Neutrophil (primary cell): ENCODE results near the gene GCAT.

Source experiments
- H3K27ac ChIP-seq: fragments of 200-600 bp; sonication (generic); 2 replicates; pipeline ENCODE4 v1.5.1; 2016; ENCODE audit warnings: mild to moderate bottlenecking, moderate library complexity
- H3K27me3 ChIP-seq: fragments of 200-600 bp; sonication (generic); 2 replicates; pipeline ENCODE4 v1.6.0; 2016; ENCODE audit warnings: mild to moderate bottlenecking
- H3K36me3 ChIP-seq: fragments of 200-600 bp; sonication (generic); 2 replicates; pipeline ENCODE4 v1.5.1; 2017
- H3K4me1 ChIP-seq, 2 experiments: fragments of 200-600 bp in 1 of 2; sonication (generic) in 1 of 2; 1 replicate in 1 of 2; 2 replicates in 1 of 2; pipeline versions ENCODE4 v1.5.1 to v1.6.1; 2013 to 2016; ENCODE audit warnings: low read depth in 1 of 2, low read length in 1 of 2, mild to moderate bottlenecking in 1 of 2, moderate library complexity in 1 of 2; ENCODE audit not compliant: control insufficient read depth in 1 of 2, insufficient read depth in 1 of 2
- H3K4me3 ChIP-seq, 2 experiments: fragments of 200-600 bp in 1 of 2; sonication (generic) in 1 of 2; 1 replicate in 1 of 2; 2 replicates in 1 of 2; pipeline ENCODE4 v1.5.1; 2013 to 2016; ENCODE audit warnings: low read depth in 1 of 2, low read length in 1 of 2, mild to moderate bottlenecking in 1 of 2, moderate library complexity in 1 of 2
- H3K9me3 ChIP-seq: fragments of 200-600 bp; sonication (generic); 2 replicates; pipeline ENCODE4 v1.5.1; 2016
- TF ChIP-seq, protein P1 (sequence below): fragments of 200-600 bp; sonication (generic); IDR thresholded peaks from 2 replicates; pipeline ENCODE4 v1.5.1; 2016; ENCODE audit warnings: antibody characterized with exemption

The GCAT gene

GRCh38 chr22:37803639-37804351 lies 3.9 kb upstream of the GCAT start:
- Histone ChIP-seq H3K9me3 (no peaks in the 10 kb centered on the region), H3K27ac (no peak overlapping the region), H3K4me3 (no peak overlapping the region), H3K27me3 (peaks cover 77% of the 10 kb centered on the region), H3K4me1 (peaks cover 54 to 63% of the 10 kb centered on the region in 2 experiments), H3K36me3 (no peaks in the 10 kb centered on the region)
- TF ChIP-seq, protein P1, sequence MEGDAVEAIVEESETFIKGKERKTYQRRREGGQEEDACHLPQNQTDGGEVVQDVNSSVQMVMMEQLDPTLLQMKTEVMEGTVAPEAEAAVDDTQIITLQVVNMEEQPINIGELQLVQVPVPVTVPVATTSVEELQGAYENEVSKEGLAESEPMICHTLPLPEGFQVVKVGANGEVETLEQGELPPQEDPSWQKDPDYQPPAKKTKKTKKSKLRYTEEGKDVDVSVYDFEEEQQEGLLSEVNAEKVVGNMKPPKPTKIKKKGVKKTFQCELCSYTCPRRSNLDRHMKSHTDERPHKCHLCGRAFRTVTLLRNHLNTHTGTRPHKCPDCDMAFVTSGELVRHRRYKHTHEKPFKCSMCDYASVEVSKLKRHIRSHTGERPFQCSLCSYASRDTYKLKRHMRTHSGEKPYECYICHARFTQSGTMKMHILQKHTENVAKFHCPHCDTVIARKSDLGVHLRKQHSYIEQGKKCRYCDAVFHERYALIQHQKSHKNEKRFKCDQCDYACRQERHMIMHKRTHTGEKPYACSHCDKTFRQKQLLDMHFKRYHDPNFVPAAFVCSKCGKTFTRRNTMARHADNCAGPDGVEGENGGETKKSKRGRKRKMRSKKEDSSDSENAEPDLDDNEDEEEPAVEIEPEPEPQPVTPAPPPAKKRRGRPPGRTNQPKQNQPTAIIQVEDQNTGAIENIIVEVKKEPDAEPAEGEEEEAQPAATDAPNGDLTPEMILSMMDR: no peak

DNA sequence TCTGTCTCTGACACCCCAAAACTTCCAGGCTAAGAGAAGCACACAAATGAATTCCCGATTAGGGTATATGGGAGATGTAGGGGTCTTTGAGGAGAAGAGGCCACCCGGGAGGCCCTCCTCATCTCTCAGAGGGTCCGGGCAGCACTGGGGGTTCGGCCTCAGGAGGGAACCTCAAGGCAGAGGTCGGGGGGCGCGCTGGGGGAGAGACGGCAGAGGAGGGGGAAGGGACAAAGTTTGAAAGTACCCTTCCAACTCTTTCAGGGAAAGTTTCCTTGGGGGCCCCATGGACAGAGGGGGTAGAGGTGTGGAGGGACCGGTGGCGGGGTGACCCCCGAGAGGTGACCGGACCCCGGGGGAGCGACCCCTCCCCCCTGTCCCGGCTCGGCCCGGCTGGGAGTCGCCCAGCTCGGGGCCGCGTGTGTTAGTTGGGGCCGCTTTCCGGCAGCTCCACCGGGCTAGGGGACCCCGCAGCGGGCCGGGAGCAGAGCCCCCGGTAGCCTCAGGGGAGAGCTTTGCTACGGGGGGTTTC lies 3.3 kb upstream of the GCAT start:
- peak overlapping the region; percentile 61 to 78 for H3K4me3 ChIP-seq
- TF ChIP-seq, protein P1: no peak
- peaks cover 54 to 63% of the 10 kb centered on the region in 2 experiments for H3K4me1 ChIP-seq
- H3K36me3 ChIP-seq: no peaks in the 10 kb centered on the region
- H3K27ac ChIP-seq: no peak overlapping the region
- H3K27me3 ChIP-seq: peaks cover 84% of the 10 kb centered on the region
- no peaks in the 10 kb centered on the region for H3K9me3 ChIP-seq

DNA sequence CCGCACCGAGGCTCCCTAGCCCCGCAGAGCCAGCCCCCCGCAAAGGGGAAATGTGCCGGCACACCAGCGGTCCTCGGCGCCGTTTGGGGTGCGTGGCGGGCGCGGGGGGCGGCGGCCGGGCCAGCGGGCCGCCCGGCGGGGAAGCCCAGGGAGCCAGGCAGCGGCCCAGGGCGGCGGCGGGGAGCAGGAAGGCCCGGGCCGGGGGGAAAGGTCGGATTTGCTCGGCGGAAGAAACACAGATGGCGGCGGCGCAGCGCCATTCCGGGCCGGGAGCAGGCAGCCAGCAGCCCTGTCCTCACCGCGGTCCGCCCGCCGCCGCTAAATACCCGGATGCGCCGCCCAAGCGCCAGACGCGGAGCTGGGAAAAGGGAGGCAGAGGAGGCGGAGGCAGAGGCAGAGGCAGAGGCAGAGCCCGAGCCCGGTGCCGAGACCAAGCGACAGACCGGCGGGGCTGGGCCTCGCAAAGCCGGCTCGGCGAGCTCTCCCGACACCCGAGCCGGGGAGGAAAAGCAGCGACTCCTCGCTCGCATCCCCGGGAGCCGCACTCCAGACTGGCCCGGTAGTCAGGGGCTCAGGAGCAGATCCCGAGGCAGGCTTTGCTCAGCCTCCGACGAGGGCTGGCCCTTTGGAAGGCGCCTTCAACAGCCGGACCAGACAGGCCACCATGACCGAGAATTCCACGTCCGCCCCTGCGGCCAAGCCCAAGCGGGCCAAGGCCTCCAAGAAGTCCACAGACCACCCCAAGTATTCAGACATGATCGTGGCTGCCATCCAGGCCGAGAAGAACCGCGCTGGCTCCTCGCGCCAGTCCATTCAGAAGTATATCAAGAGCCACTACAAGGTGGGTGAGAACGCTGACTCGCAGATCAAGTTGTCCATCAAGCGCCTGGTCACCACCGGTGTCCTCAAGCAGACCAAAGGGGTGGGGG lies 2.6 kb upstream of the GCAT start:
- Histone ChIP-seq H3K27me3 (peaks cover 84% of the 10 kb centered on the region), H3K9me3 (no peaks in the 10 kb centered on the region), H3K27ac (peak overlapping the region; percentile 59), H3K36me3 (no peaks in the 10 kb centered on the region), H3K4me3 (peak overlapping the region; percentile 61 to 78), H3K4me1 (peaks cover 54 to 63% of the 10 kb centered on the region in 2 experiments)
- TF ChIP-seq, protein P1: no peak

- Histone ChIP-seq H3K4me3 (peak overlapping the region; percentile 61 to 78), H3K4me1 (peaks cover 54 to 63% of the 10 kb centered on the region in 2 experiments)
Measured at GRCh38 chr22:37805810-37806277, 1.9 kb upstream of the GCAT start.

More at GRCh38 chr22:37805810-37806277, 1.9 kb upstream of the GCAT start:
- Histone ChIP-seq H3K27ac (peak overlapping the region; percentile 59), H3K36me3 (no peaks in the 10 kb centered on the region), H3K27me3 (peaks cover 84% of the 10 kb centered on the region), H3K9me3 (no peaks in the 10 kb centered on the region)
- TF ChIP-seq, protein P1: no peak
